HL-60/S4 (cell line): Measurements from ENCODE around the gene KRT83.

ENCODE experiments used
- in situ Hi-C: fragments of 300-500 bp; cut with MboI; formaldehyde crosslinking; loops from 2 replicates; pipeline ENCODE4 v1.14.3; 2022; ENCODE audit warnings: low sequenced_read_pairs

Gene KRT83

DNA sequence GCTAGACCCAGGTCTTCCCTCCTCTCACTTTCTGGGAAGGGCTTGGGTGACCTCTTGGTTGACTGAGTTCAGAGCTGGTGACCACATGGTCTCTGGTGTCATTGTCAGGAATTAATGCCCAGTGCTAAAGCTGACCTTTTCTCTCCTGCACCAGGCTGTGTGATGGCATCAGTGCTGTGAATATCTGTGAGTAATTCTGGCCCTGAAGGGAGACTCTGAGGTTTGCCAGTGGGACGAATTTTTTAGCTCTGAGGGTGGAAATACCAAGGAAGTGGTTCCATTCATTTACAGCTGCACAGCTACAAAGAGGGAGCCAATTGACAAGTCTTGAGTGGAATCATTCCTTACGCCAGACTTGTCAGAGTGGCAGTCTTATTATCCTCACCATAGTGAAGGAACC is 53.0 kb downstream of the KRT83 start:
- in situ Hi-C loops: no loop called here

DNA sequence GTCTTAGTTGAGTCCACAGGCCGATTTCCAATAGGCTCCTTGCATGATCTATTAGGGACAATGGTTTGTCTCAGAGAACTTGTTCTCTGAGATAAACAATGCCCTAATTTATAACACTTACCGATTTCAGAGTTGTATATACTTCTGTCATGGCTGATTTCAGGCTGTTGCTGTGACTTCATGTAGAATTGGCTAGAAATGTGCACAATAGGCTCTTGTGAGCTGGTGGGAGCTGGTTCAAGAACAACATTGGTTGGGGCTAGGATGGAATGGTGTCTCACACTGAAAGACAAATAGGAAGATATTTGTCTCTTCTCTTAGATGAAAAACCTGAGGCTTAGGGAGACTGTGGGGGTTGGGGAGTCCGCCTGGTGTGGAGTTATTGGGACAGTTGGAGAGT is 53.5 kb downstream of the KRT83 start:
- in situ Hi-C loops: no loop called here

DNA sequence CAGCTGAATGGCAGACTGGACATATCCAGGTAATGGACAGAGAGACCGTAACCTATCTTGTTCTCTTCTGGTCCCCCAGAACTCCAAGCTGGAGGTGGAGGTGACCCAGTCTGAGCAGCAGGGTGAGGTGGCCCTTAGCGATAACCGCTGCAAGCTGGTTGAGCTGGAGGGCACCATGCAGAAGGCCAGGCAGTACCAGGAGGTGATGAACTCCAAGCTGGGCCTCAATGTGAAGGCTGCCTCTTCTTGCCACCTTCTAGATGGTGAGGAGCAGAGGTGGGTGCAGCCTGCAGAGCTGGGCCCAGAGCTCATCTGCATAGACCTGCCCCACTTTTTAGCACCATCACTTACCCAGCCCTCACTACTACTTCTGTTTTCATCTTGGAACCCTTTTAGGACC is 53.9 kb downstream of the KRT83 start:
- in situ Hi-C loops: no loop called here

DNA sequence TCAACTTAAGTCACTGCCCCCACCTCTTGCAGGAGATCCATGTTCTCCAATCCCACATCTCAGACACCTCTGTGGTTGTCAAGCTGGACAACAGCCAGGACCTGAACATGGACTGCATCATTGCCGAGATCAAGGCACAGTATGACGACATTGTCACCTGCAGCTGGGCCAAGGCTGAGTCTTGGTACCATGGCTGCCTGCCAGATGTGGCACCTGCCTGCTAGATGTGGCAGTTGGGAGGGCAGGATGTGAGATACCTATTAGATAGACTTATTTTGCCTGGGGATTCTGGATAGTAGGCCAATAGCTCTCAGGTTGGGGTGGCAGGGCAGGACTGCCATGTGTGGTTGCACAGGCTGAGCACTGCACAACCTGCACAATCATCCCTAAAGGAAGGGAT is 54.7 kb downstream of the KRT83 start:
- in situ Hi-C loops: no loop called here

DNA sequence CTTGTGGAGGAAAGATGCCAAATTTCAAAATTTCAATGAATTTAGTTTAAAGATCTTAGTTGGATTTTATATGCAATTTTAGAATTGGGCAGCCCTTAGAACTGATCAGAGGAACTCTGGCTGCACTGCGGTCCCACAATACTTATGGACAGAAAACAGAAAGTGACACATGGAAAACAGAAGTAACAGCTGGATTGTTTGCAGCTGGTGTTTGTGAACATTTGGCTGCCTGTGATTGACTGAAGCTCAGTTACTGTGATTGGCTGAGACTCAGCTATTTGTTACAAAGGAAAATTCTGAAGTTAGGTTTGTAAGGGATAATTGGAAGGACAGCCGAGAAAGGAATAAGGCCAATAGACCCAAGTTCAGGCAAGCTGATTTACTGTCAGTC is 56.8 kb downstream of the KRT83 start:
- in situ Hi-C loops: no loop called here
